SIG-M5 treated with dmso at 0.1 percent for 504 hours (cell line): Measurements from ENCODE around the gene TFF2.

ENCODE experiments used
- DNase-seq: peaks from one replicate; lab custom pipeline; 2025; ENCODE audit not compliant: unreplicated experiment; lab: John Stamatoyannopoulos, UW

TFF2 gene

GRCh38 chr21:42321845-42322244, 28.9 kb downstream of the TFF2 start:
- no peak for DNase-seq

GRCh38 chr21:42321231-42321630, 29.6 kb downstream of the TFF2 start:
- DNase-seq: no peak

- DNase-seq: no peak
Measured at GRCh38 chr21:42320791-42321190, 30.0 kb downstream of the TFF2 start.

- no peak for DNase-seq
Measured at GRCh38 chr21:42319851-42320572, 30.8 kb downstream of the TFF2 start.

- peak; percentile 59 for DNase-seq
Measured at GRCh38 chr21:42319376-42319775, 31.4 kb downstream of the TFF2 start.

GRCh38 chr21:42317826-42318746, 32.7 kb downstream of the TFF2 start:
- DNase-seq: no peak

GRCh38 chr21:42317341-42317741, 33.5 kb downstream of the TFF2 start:
- no peak for DNase-seq

- DNase-seq: no peak
Measured at GRCh38 chr21:42316891-42317290, 33.9 kb downstream of the TFF2 start.

GRCh38 chr21:42315296-42315891, 35.4 kb downstream of the TFF2 start, which contains the start of gene TFF3:
TFF3 (minus strand) TSS chr21:42315409; CDS start chr21:42315374, 35 bp downstream.
- DNase-seq: peak; percentile 9

GRCh38 chr21:42314616-42315295, 36.0 kb downstream of the TFF2 start:
- no peak for DNase-seq

GRCh38 chr21:42313501-42313969, 37.3 kb downstream of the TFF2 start:
- no peak for DNase-seq

GRCh38 chr21:42312626-42313104, 38.1 kb downstream of the TFF2 start:
- no peak for DNase-seq

- no peak for DNase-seq
Measured at GRCh38 chr21:42311816-42312625, 38.8 kb downstream of the TFF2 start.

GRCh38 chr21:42311160-42311559, 39.6 kb downstream of the TFF2 start:
- no peak for DNase-seq

GRCh38 chr21:42310411-42311001, 40.3 kb downstream of the TFF2 start:
- no peak for DNase-seq

GRCh38 chr21:42309753-42310213, 41.0 kb downstream of the TFF2 start:
- peak; percentile 43 for DNase-seq

- no peak for DNase-seq
Measured at GRCh38 chr21:42308914-42309752, 41.7 kb downstream of the TFF2 start.

GRCh38 chr21:42308161-42308913, 42.5 kb downstream of the TFF2 start:
- no peak for DNase-seq
